GM21737 (cell line): ENCODE results near the gene DYNLRB2.

Source experiments
- ATAC-seq: cut with Tn5 transposase; IDR thresholded peaks from one replicate; pipeline ENCODE4 v1.9.1; 2021; ENCODE audit warnings: mild to moderate bottlenecking, moderate library complexity; ENCODE audit not compliant: unreplicated experiment

The DYNLRB2 gene

DNA sequence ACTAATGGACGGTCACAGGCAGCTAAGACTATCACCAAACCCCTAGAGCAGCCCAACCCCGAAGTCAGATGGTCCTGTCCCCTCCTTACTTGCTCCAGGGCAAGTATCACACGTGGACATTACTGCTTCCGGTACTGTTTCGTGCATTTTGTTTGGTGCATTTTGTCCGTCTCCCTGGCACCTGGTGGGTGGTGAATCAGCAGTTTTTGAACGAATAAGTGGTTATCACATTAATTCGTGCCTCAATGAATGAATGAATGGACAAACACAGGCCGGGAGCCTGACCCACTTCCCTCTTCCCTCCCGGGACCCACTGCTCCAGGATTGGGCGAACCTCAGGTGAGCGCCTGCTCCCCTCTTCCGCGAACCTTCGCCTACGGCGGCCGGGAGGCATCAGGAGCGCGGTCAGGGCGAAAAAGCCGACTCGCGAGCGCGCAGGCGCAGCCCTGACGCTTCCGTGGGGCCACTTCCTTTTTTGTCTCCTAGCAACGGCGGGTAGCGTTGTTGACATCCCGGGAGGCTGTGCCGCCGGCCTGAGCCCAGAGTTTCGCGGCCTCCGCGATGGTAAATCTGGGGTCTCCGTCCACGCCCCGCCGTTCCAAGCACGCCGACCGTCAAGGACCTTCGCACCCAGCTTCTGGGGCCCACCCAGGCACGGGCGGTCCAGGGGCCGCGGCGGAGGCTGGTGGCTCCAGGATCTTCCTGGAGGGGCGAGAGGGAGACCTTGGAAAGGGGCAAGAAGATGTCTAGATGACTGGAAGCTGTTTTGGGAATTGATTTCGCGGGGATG lies at the start of gene DYNLRB2:
Gene DYNLRB2 (plus strand): TSS at position 478 of the 790 bp plus-strand sequence. CDS start 84 bp downstream, at position 562.
- peak; percentile 98 for ATAC-seq

GRCh38 chr16:80500116-80500859 lies 40.5 kb upstream of the DYNLRB2 start:
- no peak for ATAC-seq

DNA sequence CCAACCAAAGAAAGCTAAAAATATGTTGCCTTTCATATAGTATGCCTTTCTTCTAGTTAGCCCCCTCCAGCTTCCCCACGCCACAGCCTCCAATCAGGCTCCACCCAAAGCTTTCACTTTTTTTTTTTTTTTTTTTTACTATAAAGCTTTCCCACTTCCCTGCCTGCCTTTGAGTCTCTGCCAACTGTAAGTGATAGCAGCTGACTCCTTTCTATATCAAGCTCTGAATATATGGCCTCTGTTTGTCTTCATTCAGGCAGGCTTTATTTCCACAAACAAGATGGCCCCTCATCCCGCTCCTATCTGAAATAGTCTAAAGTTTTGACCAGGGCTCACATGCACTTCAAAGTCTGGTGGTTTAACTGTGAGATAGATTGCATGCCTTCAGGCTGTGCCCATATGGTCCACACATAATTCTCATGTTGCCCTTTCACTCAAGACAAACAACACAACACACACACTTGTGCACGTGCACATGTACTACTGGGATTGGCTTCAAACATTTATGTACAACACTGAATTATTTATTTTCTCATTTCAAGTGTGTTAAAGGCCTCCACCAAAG lies 39.8 kb upstream of the DYNLRB2 start:
- ATAC-seq = no peak

GRCh38 chr16:80503107-80503506 lies 37.7 kb upstream of the DYNLRB2 start:
- no peak for ATAC-seq

GRCh38 chr16:80507538-80507937 lies 33.3 kb upstream of the DYNLRB2 start:
- ATAC-seq = no peak

DNA sequence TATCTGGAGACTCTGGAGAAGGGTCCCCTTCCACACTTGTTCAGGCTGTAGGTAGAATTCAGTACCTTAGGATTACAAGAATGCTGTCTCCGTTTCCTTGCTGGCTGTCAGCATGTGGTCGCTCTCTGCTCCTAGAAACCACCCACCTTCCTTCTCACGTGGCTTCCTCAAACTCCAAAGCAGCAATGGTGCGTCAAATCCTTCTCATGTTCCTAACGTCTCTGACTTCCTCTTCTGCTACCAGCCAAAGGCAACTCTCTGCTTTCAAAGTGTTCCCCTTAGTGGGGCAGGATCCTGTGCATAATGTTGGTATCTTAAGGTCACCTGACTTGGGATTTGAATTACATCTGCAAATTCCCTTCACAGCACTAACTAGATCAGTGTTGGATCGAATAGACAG lies 30.9 kb upstream of the DYNLRB2 start:
- ATAC-seq = no peak

DNA sequence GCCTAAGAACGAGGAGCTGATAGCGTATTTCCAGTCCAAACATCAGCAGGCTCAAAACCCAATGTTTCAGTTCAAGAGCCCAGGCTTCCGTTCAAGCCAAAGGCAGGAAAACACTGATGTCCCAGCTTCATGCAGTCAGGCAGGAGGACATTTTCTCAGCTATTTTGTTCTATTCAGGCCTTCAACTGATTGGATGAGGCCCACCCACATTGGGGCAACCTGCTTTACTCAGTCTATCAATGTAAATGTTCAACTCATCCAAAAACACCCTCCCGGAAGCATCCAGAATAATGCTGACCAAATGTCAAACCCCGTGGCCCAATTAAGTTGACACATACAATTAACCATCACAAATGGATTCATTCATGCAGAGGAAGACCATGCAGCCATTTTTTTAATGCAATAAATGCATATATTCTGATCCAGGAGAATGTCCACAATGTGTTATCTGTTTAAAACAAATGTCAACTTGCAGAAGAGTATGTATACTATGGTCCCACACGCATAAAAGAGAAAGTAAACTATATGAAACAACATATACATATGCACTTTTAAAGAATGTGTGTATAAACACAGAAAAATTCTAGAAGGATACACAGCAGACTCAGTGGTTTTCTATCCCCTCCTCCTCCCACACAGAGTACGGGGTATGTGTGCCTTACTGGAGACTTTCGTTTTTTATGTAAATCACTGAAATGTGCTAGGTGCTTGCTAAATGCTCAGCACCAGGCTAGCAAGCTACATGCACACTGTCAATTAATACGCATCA lies 28.8 kb upstream of the DYNLRB2 start:
- no peak for ATAC-seq

GRCh38 chr16:80512593-80512853 lies 28.3 kb upstream of the DYNLRB2 start:
- ATAC-seq = no peak

DNA sequence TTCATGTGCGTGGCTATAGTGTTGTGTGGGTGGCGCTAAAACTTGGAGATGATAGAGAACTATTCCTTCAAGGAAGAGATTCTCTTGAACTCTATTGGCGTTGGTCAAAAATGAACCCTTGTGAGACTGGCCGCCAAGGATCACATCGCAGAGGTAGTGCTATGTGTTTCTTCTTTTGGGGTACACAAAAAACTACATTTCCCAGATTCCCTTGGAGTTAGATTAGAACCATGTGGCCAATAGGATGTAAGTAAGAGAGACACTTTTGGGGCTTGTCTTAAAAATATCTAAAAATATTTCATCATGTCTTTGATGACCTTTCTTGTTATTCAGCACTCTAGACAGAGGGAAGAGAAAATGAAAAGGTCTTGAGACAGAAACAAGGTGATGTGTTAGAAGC lies 25.4 kb upstream of the DYNLRB2 start:
- ATAC-seq = no peak

- no peak for ATAC-seq
Observed at GRCh38 chr16:80517846-80518245, 22.9 kb upstream of the DYNLRB2 start.

GRCh38 chr16:80518436-80518835 lies 22.4 kb upstream of the DYNLRB2 start:
- ATAC-seq = no peak

DNA sequence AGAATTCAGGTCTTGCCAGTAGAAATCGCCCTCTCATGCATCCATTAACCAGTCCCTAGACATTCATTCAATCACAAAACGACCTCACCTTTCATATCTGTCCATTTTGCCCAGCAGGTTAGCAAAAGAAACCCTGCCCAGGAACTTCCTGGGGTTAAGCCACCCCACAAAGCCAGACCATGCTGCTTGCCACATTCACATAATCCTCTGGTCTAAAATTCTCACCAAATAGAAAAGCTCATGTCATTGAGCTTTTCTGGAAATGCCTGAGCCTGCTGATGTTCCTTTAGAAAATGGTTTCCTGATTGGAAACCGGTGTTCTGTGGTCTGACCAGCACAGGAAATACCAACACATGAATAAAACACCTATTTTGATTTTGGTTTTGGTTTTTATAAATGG lies 21.6 kb upstream of the DYNLRB2 start:
- no peak for ATAC-seq

GRCh38 chr16:80525420-80525819 lies 15.4 kb upstream of the DYNLRB2 start:
- no peak for ATAC-seq

DNA sequence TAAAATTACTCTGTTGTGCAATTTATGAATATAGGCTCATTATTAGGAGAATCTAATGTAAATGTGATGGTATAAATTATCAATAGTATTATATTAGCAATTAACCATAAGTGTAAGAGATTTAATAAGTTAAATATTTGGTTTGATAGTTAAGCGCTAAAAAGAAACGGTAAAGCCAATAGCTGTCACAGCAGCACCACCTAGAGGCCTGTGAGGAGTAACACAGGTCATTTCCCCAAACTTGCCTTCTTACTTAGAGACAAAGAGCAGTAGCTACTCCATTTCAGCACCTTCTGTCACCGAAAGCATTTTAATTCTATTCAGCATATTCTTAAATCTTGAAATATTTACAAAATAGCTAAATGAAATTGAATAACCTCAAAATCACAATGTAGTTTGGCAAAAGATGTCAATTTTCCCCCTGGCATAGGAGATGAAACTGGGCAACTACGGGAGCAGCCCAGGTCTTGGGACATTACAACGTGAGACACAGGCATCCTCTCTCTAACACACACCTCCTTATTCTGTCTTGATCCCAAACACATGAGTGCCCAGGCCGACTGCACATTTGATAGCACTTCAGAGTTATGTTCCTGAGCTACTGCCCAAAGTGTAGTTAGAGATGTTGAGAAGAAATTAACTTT lies 14.3 kb upstream of the DYNLRB2 start:
- no peak for ATAC-seq

GRCh38 chr16:80527297-80527696 lies 13.5 kb upstream of the DYNLRB2 start:
- ATAC-seq = no peak

GRCh38 chr16:80530479-80530878 lies 10.3 kb upstream of the DYNLRB2 start:
- no peak for ATAC-seq

DNA sequence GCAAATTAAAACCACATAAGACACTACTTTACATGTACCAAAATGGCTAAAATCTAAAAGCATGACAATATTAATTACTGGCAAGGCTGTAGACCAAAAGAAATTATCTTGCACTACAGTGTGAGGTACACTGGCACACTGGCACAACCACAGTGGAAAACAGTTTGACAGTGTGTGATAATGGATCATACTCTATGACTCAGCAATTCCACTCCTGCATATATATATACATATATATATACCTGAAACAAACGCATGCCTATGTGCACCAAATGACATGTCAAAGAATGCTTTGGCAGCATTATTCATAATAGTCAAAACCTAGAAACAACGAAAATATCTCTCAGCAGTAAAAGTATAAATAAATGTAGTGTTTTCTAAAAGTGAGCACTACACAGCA lies 4.6 kb upstream of the DYNLRB2 start:
- ATAC-seq = no peak

DNA sequence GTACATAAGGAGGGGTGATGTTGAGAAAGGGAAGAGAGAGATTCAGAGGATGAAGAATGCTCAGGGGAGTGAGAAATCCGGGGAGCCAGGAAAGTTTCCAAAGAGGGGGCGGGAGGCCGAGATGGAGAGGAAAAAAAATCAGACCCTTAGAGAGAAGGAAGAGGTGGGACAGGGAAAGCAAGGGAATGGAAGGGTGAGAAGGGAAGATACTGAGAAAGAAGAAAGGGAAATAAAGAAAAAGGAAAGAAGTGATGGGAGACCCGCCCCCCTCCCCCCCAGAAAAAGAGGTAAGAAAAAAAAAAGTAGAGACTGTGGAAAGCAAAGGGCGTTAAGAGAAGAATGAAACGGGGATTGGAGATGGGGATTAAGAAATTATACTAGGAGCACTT lies 507 bp downstream of the DYNLRB2 start:
- ATAC-seq = no peak

DNA sequence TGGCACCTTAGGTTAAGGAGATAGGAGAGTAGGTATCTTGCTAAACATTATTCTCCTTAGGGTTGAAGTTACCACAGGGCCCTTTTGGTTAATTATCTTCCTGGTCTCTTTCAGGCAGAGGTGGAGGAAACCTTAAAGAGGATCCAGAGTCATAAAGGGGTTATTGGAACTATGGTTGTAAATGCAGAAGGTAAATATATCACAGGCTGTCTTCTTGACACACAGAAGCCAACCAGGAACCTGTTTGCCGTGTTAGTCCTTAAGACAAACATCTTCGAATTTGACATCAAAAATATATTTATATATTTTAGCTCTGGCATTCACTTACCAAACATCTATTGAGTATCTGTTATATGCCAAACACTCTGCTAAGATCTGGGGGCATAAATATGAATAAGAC lies 2.4 kb downstream of the DYNLRB2 start:
- ATAC-seq = no peak

GRCh38 chr16:80544326-80544725 lies 3.5 kb downstream of the DYNLRB2 start:
- no peak for ATAC-seq

- ATAC-seq = no peak
Observed at GRCh38 chr16:80546249-80546648, 5.5 kb downstream of the DYNLRB2 start.
